Measurements from ENCODE around the gene TCTN2. TPM values are rescaled to one million over a fixed set of nuclear protein-coding genes. Genes with fewer than 3 reads are reported as not detected.

TCTN2 gene
- total and polyA plus RNA-seq, 10 of the 15 experiments (the other 5 are each of a cell fraction or from before 2014, with no cell fraction given), result 0.55 to 5.5 (median 3.3) TPM

GRCh38 chr12:123670882-123671728 lies at the start of gene TCTN2 (continued):
- TF ChIP-seq, protein P1, sequence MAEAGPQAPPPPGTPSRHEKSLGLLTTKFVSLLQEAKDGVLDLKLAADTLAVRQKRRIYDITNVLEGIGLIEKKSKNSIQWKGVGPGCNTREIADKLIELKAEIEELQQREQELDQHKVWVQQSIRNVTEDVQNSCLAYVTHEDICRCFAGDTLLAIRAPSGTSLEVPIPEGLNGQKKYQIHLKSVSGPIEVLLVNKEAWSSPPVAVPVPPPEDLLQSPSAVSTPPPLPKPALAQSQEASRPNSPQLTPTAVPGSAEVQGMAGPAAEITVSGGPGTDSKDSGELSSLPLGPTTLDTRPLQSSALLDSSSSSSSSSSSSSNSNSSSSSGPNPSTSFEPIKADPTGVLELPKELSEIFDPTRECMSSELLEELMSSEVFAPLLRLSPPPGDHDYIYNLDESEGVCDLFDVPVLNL (IDR thresholded peaks at IDR 0.05; ENCODE audit: low read depth, low read length), result peak; percentile 49; the same call in 1 of the 2 replicates
- TF ChIP-seq SP1 (IDR thresholded peaks at IDR 0.05; ENCODE audit: low read depth, low read length) (peak; percentile 87), SUZ12 (IDR thresholded peaks at IDR 0.05; ENCODE audit: unreplicated experiment) (no peak), HDAC2 (IDR thresholded peaks at IDR 0.05) (no peak; the same call in 1 of the 2 replicates), TARDBP (IDR thresholded peaks at IDR 0.05; ENCODE audit: borderline replicate concordance) (no peak), ZNF622 (IDR thresholded peaks at IDR 0.05) (no peak), POLR2A (IDR thresholded peaks at IDR 0.05; ENCODE audit: low read depth, low read length) (peak; percentile 49), BCLAF1 (IDR thresholded peaks at IDR 0.05) (no peak), TAF1 (IDR thresholded peaks at IDR 0.05; ENCODE audit: borderline replicate concordance, low read depth, low read length) (peak; percentile 56; the same call in 1 of the 2 replicates), SIN3A (IDR thresholded peaks at IDR 0.05; ENCODE audit: low read depth, low read length) (peak; percentile 87), YY1 (IDR thresholded peaks at IDR 0.05; ENCODE audit: low read depth, low read length) (peak; percentile 98), RAD21 (IDR thresholded peaks at IDR 0.05; ENCODE audit: insufficient read depth, low read depth, low read length) (no peak), MXI1 (IDR thresholded peaks at IDR 0.05; ENCODE audit: low read depth, low read length) (peak; percentile 69; the same call in 1 of the 2 replicates), ZNF274 (IDR thresholded peaks at IDR 0.05; ENCODE audit: insufficient read depth, insufficient read length) (no peak), SMC3 (IDR thresholded peaks at IDR 0.05; ENCODE audit: borderline replicate concordance, low read length) (no peak), SMARCA5 (IDR thresholded peaks at IDR 0.05) (no peak)
- TF ChIP-seq, protein P2, sequence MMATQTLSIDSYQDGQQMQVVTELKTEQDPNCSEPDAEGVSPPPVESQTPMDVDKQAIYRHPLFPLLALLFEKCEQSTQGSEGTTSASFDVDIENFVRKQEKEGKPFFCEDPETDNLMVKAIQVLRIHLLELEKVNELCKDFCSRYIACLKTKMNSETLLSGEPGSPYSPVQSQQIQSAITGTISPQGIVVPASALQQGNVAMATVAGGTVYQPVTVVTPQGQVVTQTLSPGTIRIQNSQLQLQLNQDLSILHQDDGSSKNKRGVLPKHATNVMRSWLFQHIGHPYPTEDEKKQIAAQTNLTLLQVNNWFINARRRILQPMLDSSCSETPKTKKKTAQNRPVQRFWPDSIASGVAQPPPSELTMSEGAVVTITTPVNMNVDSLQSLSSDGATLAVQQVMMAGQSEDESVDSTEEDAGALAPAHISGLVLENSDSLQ (IDR thresholded peaks at IDR 0.05), result no peak
- TF ChIP-seq, protein P3, sequence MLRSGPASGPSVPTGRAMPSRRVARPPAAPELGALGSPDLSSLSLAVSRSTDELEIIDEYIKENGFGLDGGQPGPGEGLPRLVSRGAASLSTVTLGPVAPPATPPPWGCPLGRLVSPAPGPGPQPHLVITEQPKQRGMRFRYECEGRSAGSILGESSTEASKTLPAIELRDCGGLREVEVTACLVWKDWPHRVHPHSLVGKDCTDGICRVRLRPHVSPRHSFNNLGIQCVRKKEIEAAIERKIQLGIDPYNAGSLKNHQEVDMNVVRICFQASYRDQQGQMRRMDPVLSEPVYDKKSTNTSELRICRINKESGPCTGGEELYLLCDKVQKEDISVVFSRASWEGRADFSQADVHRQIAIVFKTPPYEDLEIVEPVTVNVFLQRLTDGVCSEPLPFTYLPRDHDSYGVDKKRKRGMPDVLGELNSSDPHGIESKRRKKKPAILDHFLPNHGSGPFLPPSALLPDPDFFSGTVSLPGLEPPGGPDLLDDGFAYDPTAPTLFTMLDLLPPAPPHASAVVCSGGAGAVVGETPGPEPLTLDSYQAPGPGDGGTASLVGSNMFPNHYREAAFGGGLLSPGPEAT (IDR thresholded peaks at IDR 0.05; ENCODE audit: low read depth), result peak; percentile 95
- TF ChIP-seq, protein P4, sequence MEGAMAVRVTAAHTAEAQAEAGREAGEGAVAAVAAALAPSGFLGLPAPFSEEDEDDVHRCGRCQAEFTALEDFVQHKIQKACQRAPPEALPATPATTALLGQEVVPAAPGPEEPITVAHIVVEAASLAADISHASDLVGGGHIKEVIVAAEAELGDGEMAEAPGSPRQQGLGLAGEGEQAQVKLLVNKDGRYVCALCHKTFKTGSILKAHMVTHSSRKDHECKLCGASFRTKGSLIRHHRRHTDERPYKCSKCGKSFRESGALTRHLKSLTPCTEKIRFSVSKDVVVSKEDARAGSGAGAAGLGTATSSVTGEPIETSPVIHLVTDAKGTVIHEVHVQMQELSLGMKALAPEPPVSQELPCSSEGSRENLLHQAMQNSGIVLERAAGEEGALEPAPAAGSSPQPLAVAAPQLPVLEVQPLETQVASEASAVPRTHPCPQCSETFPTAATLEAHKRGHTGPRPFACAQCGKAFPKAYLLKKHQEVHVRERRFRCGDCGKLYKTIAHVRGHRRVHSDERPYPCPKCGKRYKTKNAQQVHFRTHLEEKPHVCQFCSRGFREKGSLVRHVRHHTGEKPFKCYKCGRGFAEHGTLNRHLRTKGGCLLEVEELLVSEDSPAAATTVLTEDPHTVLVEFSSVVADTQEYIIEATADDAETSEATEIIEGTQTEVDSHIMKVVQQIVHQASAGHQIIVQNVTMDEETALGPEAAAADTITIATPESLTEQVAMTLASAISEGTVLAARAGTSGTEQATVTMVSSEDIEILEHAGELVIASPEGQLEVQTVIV (IDR thresholded peaks at IDR 0.05; ENCODE audit: borderline replicate concordance, partially characterized antibody), result no peak
